ENCODE data around the gene RAD51B.

GRCh38 chr14:68556253-68556652, 736.7 kb downstream of the RAD51B start:
- TF ChIP-seq EZH2 (IDR thresholded peaks at IDR 0.05; ENCODE audit: low read length, missing control alignments) = no peak
- TF ChIP-seq, protein P1, sequence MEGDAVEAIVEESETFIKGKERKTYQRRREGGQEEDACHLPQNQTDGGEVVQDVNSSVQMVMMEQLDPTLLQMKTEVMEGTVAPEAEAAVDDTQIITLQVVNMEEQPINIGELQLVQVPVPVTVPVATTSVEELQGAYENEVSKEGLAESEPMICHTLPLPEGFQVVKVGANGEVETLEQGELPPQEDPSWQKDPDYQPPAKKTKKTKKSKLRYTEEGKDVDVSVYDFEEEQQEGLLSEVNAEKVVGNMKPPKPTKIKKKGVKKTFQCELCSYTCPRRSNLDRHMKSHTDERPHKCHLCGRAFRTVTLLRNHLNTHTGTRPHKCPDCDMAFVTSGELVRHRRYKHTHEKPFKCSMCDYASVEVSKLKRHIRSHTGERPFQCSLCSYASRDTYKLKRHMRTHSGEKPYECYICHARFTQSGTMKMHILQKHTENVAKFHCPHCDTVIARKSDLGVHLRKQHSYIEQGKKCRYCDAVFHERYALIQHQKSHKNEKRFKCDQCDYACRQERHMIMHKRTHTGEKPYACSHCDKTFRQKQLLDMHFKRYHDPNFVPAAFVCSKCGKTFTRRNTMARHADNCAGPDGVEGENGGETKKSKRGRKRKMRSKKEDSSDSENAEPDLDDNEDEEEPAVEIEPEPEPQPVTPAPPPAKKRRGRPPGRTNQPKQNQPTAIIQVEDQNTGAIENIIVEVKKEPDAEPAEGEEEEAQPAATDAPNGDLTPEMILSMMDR (conservative IDR thresholded peaks at IDR 0.05 in 1 of 2, IDR thresholded peaks at IDR 0.05 in 1 of 2; ENCODE audit: low read depth in 1 of 2, low read length in 2 of 2) = no peak
